HCT116 (cell line): ENCODE results near the gene CASZ1. TPM values are rescaled to one million over a fixed set of nuclear protein-coding genes. Genes with fewer than 3 reads are reported as not detected.

Experiments
- ATAC-seq: fragments of 200-7000 bp; cut with Tn5 transposase; 2 replicates; pipeline ENCODE4 v1.9.1; 2020; ENCODE audit warnings: mild to moderate bottlenecking, moderate library complexity
- BruUV-seq: library from RNA; stranded (reverse); fragments of 400-500 nt; replicated peaks from 2 replicates; lab custom pipeline; 2021; lab: Mats Ljungman, UMichigan
- CTCF ChIA-PET: fragments of 300-600 bp; sonication (Branson Sonifier 250); formaldehyde crosslinking; loops from one replicate; lab custom pipeline; 2021; ENCODE audit warnings: antibody characterized with exemption; lab: Charles Lee
- POLR2A ChIA-PET: fragments of 300-600, 350-600 bp; sonication (Branson Sonifier 250); formaldehyde crosslinking; loops from one replicate; lab custom pipeline; 2021; ENCODE audit warnings: antibody characterized with exemption; lab: Charles Lee
- RAD21 ChIA-PET, 2 experiments: fragments of 300-600 bp; sonication (Branson Sonifier 250); formaldehyde crosslinking; loops; one replicate each; lab custom pipeline; 2023; ENCODE audit warnings: low total read pairs in 2 of 2; ENCODE audit not compliant: uncharacterized antibody in 2 of 2, unreplicated experiment in 2 of 2, low non-redundant PET in 1 of 2; lab: Charles Lee
- DNase-seq: peaks from one replicate; pipeline ENCODE4 v3.0.0-alpha.2; 2010; ENCODE audit warnings: low read depth, low spot score
- H2AFZ ChIP-seq: fragments of 200-600 bp; shearing (Covaris generic), sonication (generic); 2 replicates; pipeline ENCODE4 v1.6.1; 2017; ENCODE audit warnings: low read depth, mixed run types, mixed read lengths, antibody characterized with exemption, low read length; ENCODE audit not compliant: poor library complexity, severe bottlenecking
- H3K27ac ChIP-seq: 2 replicates; pipeline ENCODE4 v1.5.1; 2012; ENCODE audit warnings: low read depth, low read length
- H3K27me3 ChIP-seq: fragments of 200-600 bp; sonication (generic); 2 replicates; pipeline ENCODE4 v1.6.1; 2016; ENCODE audit warnings: mixed run types, low read length, mixed read lengths; ENCODE audit not compliant: insufficient read depth
- H3K36me3 ChIP-seq, 2 experiments: fragments of 200-500 bp in 1 of 2; fragments of 200-600 bp in 1 of 2; sonication (Bioruptor generic) in 1 of 2; sonication (generic) in 1 of 2; 2 replicates each; pipeline versions ENCODE4 v1.5.1 to v1.6.1; 2014 to 2016; ENCODE audit warnings: low read length in 2 of 2, inconsistent platforms in 1 of 2, mixed read lengths in 1 of 2, mixed run types in 1 of 2; ENCODE audit not compliant: insufficient read depth in 2 of 2, control insufficient read depth in 1 of 2
- H3K4me1 ChIP-seq, 2 experiments: fragments of 200-600 bp in 1 of 2; sonication (generic) in 1 of 2; 2 replicates each; pipeline versions ENCODE4 v1.5.1 to v1.6.1; 2012 to 2017; ENCODE audit warnings: low read length in 2 of 2, inconsistent platforms in 1 of 2, mild to moderate bottlenecking in 1 of 2, mixed read lengths in 1 of 2, mixed run types in 1 of 2, moderate library complexity in 1 of 2; ENCODE audit not compliant: insufficient read depth in 2 of 2, control insufficient read depth in 1 of 2
- H3K4me2 ChIP-seq: fragments of 200-600 bp; sonication (generic); 2 replicates; pipeline ENCODE4 v1.6.1; 2017; ENCODE audit warnings: mixed run types, low read length, mixed read lengths
- H3K4me3 ChIP-seq, 2 experiments: fragments of 200-600 bp in 1 of 2; sonication (generic) in 1 of 2; replicated peaks in 1 of 2; 2 replicates each; pipeline ENCODE4 v1.5.1; 2011 to 2016; ENCODE audit warnings: low read length in 2 of 2, control low read depth in 1 of 2, low read depth in 1 of 2, mild to moderate bottlenecking in 1 of 2, mixed read lengths in 1 of 2, mixed run types in 1 of 2
- H3K79me2 ChIP-seq: fragments of 200-600 bp; sonication (generic); 2 replicates; pipeline ENCODE4 v1.6.1; 2017; ENCODE audit warnings: mild to moderate bottlenecking, mixed run types, low read length, moderate library complexity, mixed read lengths; ENCODE audit not compliant: insufficient read depth
- H3K9ac ChIP-seq: fragments of 200-600 bp; sonication (generic); 2 replicates; pipeline ENCODE4 v1.6.1; 2016; ENCODE audit warnings: low read length, mixed read lengths
- H3K9me2 ChIP-seq: fragments of 200-600 bp; sonication (generic), shearing (Covaris generic); 2 replicates; pipeline ENCODE4 v1.6.1; 2017; ENCODE audit warnings: mixed run types, mild to moderate bottlenecking, moderate library complexity; ENCODE audit not compliant: insufficient read depth
- H3K9me3 ChIP-seq, 2 experiments: fragments of 200-500 bp in 1 of 2; fragments of 200-600 bp in 1 of 2; sonication (Bioruptor generic) in 1 of 2; sonication (generic) in 1 of 2; 2 replicates each; pipeline ENCODE4 v1.6.1; 2014 to 2017; ENCODE audit warnings: low read length in 2 of 2, mixed read lengths in 2 of 2, inconsistent platforms in 1 of 2, low read depth in 1 of 2, mild to moderate bottlenecking in 1 of 2, mixed run types in 1 of 2, moderate library complexity in 1 of 2; ENCODE audit not compliant: control insufficient read depth in 1 of 2, insufficient read depth in 1 of 2
- H4K20me1 ChIP-seq: fragments of 200-600 bp; sonication (generic), shearing (Covaris generic); 2 replicates; pipeline ENCODE4 v1.6.1; 2017; ENCODE audit warnings: mixed run types, mild to moderate bottlenecking, moderate library complexity; ENCODE audit not compliant: insufficient read depth
- EGR1 ChIP-seq: IDR thresholded peaks from 2 replicates; pipeline ENCODE4 v1.6.1; 2012; ENCODE audit warnings: low read depth
- ELF1 ChIP-seq: IDR thresholded peaks from 2 replicates; pipeline ENCODE4 v1.6.1; 2012; ENCODE audit warnings: low read depth, borderline replicate concordance
- EZH2 ChIP-seq: fragments of 200-600 bp; sonication (generic); IDR thresholded peaks from 2 replicates; pipeline ENCODE4 v1.6.1; 2017; ENCODE audit warnings: antibody characterized with exemption, mixed run types
- FOSL1 ChIP-seq: IDR thresholded peaks from 2 replicates; pipeline ENCODE4 v1.6.1; 2012; ENCODE audit warnings: low read depth
- MAX ChIP-seq: IDR thresholded peaks from 2 replicates; pipeline ENCODE4 v1.6.1; 2012
- POLR2A ChIP-seq: IDR thresholded peaks from 2 replicates; pipeline ENCODE4 v1.7.0; 2011; ENCODE audit warnings: borderline replicate concordance; ENCODE audit not compliant: insufficient read depth, insufficient read length; ENCODE audit errors: extremely low read depth
- POLR2AphosphoS5 ChIP-seq: IDR thresholded peaks from 2 replicates; pipeline ENCODE4 v1.6.1; 2011; ENCODE audit warnings: mild to moderate bottlenecking, low read depth, low read length, moderate library complexity
- RAD21 ChIP-seq: IDR thresholded peaks from 2 replicates; pipeline ENCODE4 v1.6.1; 2012; ENCODE audit warnings: low read depth, mild to moderate bottlenecking
- REST ChIP-seq: IDR thresholded peaks from 2 replicates; pipeline ENCODE4 v1.6.1; 2012; ENCODE audit warnings: low read depth
- SP1 ChIP-seq: IDR thresholded peaks from 2 replicates; pipeline ENCODE4 v1.6.1; 2012; ENCODE audit warnings: low read depth
- TCF7L2 ChIP-seq: IDR thresholded peaks from 2 replicates; pipeline ENCODE4 v1.7.0; 2011; ENCODE audit warnings: borderline replicate concordance, inconsistent platforms; ENCODE audit not compliant: insufficient read depth, insufficient read length; ENCODE audit errors: extremely low read depth
- ZBTB33 ChIP-seq: IDR thresholded peaks from 2 replicates; pipeline ENCODE4 v1.6.1; 2011; ENCODE audit warnings: mild to moderate bottlenecking, low read length, moderate library complexity; ENCODE audit not compliant: insufficient replicate concordance; ENCODE audit errors: extremely low read depth
- intact Hi-C: fragments of 100-400 bp; cut with micrococcal nuclease; formaldehyde crosslinking; loops from 2 replicates; pipeline ENCODE4 v1.10.0; 2022
- total RNA-seq: library from RNA; stranded (reverse); gene quantifications from one replicate; pipeline ENCODE4 v1.2.1, GENCODE V29; 2021; ENCODE audit not compliant: unreplicated experiment

CASZ1 gene
- total RNA-seq, 1 experiment from 2014 or later = 7.7 TPM

GRCh38 chr1:10841118-10841517, 44.7 kb upstream of the CASZ1 start:
- ATAC-seq (no peak), DNase-seq (no peak)
- no peak overlapping the region for H3K4me3 ChIP-seq
- no peak overlapping the region for H3K27ac ChIP-seq
- intact Hi-C loops = no loop called here
- CTCF ChIA-PET = no interaction called here
- no peaks in the 10 kb centered on the region for H3K27me3 ChIP-seq
- H2AFZ ChIP-seq = no peak overlapping the region
- H4K20me1 ChIP-seq = no peaks in the 10 kb centered on the region
- no peaks in the 10 kb centered on the region for H3K79me2 ChIP-seq
- peaks cover 10% of the 10 kb centered on the region in 2 experiments; a peak in 3 of 4 replicates for H3K4me1 ChIP-seq
- TF ChIP-seq TCF7L2 = no peak
- no peaks in the 10 kb centered on the region for H3K36me3 ChIP-seq
- RAD21 ChIA-PET = no interaction called here
- 0 out of 4 replicates have a peak, but pooled peaks cover 0 to 4% of the 10 kb centered on the region in 2 experiments for H3K9me3 ChIP-seq
- H3K9ac ChIP-seq = no peak overlapping the region
- BruUV-seq = no TSS peak
- H3K9me2 ChIP-seq = no peaks in the 10 kb centered on the region
- POLR2A ChIA-PET = no interaction called here
- no peak overlapping the region for H3K4me2 ChIP-seq

GRCh38 chr1:10839188-10839770, 42.8 kb upstream of the CASZ1 start:
- Histone ChIP-seq H3K36me3 (no peaks in the 10 kb centered on the region), H3K27ac (no peak overlapping the region), H3K27me3 (no peaks in the 10 kb centered on the region), H3K79me2 (no peaks in the 10 kb centered on the region), H3K4me1 (peaks cover 14 to 21% of the 10 kb centered on the region in 2 experiments; a peak in 3 of 4 replicates), H4K20me1 (no peaks in the 10 kb centered on the region), H3K9me3 (0 out of 4 replicates have a peak, but pooled peaks cover 0 to 4% of the 10 kb centered on the region in 2 experiments), H2AFZ (no peak overlapping the region), H3K4me2 (no peak overlapping the region), H3K9me2 (no peaks in the 10 kb centered on the region), H3K9ac (no peak overlapping the region), H3K4me3 (no peak overlapping the region)
- CTCF ChIA-PET = no interaction called here
- ATAC-seq = no peak
- POLR2A ChIA-PET = no interaction called here
- intact Hi-C loops = no loop called here
- BruUV-seq = no TSS peak
- DNase-seq = no peak
- RAD21 ChIA-PET = no interaction called here
- TF ChIP-seq SP1 (no peak), REST (no peak), ZBTB33 (no peak), EZH2 (no peak), RAD21 (no peak), ELF1 (no peak), MAX (no peak), EGR1 (no peak), FOSL1 (no peak), POLR2A (no peak), POLR2AphosphoS5 (no peak)
